ENCODE data around the gene CYP4F22. TPM values are rescaled to one million over a fixed set of nuclear protein-coding genes. Genes with fewer than 3 reads are reported as not detected.

CYP4F22 gene
- total RNA-seq, 1 donor = not detected

GRCh38 chr19:15498910-15499309 lies 9.4 kb upstream of the CYP4F22 start:
- no peaks in the 10 kb centered on the region for H3K36me3 ChIP-seq (ENCODE audit: insufficient read depth, low read length)
- H3K4me1 ChIP-seq (ENCODE audit: insufficient read depth, low read length) = no peaks in the 10 kb centered on the region
- no peak overlapping the region for H3K27ac ChIP-seq (ENCODE audit: low read depth, low read length)
- H3K4me3 ChIP-seq (ENCODE audit: insufficient read depth, low read length) = no peak overlapping the region
- no peaks in the 10 kb centered on the region for H3K27me3 ChIP-seq (ENCODE audit: insufficient read depth, low read length)
- no peak for TF ChIP-seq CTCF (IDR thresholded peaks at IDR 0.05; ENCODE audit: extremely low read depth, low read depth, low read length)
- H3K79me2 ChIP-seq (ENCODE audit: insufficient read depth, low read length) = no peaks in the 10 kb centered on the region
- DNase-seq (ENCODE audit: insufficient read length, low spot score, missing footprints) = no peak
- H4K20me1 ChIP-seq (ENCODE audit: insufficient read depth, low read length) = no peaks in the 10 kb centered on the region
- no peak overlapping the region for H2AFZ ChIP-seq (ENCODE audit: low read length)
- no peaks in the 10 kb centered on the region for H3K9me3 ChIP-seq (ENCODE audit: low read depth, low read length)
- H3K4me2 ChIP-seq (ENCODE audit: insufficient read depth, low read length) = no peak overlapping the region

GRCh38 chr19:15501596-15501995 lies 6.7 kb upstream of the CYP4F22 start:
- no peaks in the 10 kb centered on the region for H3K27me3 ChIP-seq (ENCODE audit: insufficient read depth, low read length)
- no peaks in the 10 kb centered on the region for H3K9me3 ChIP-seq (ENCODE audit: low read depth, low read length)
- no peak overlapping the region for H3K4me3 ChIP-seq (ENCODE audit: insufficient read depth, low read length)
- no peak overlapping the region for H3K27ac ChIP-seq (ENCODE audit: low read depth, low read length)
- H3K79me2 ChIP-seq (ENCODE audit: insufficient read depth, low read length) = no peaks in the 10 kb centered on the region
- DNase-seq (ENCODE audit: insufficient read length, low spot score, missing footprints) = no peak
- TF ChIP-seq CTCF (IDR thresholded peaks at IDR 0.05; ENCODE audit: extremely low read depth, low read depth, low read length) = no peak
- no peaks in the 10 kb centered on the region for H3K4me1 ChIP-seq (ENCODE audit: insufficient read depth, low read length)
- H3K4me2 ChIP-seq (ENCODE audit: insufficient read depth, low read length) = no peak overlapping the region
- no peaks in the 10 kb centered on the region for H4K20me1 ChIP-seq (ENCODE audit: insufficient read depth, low read length)
- H2AFZ ChIP-seq (ENCODE audit: low read length) = no peak overlapping the region
- H3K36me3 ChIP-seq (ENCODE audit: insufficient read depth, low read length) = no peaks in the 10 kb centered on the region

- H4K20me1 ChIP-seq (ENCODE audit: insufficient read depth, low read length) = no peaks in the 10 kb centered on the region
- H2AFZ ChIP-seq (ENCODE audit: low read length) = no peak overlapping the region
- TF ChIP-seq CTCF (IDR thresholded peaks at IDR 0.05; ENCODE audit: extremely low read depth, low read depth, low read length) = no peak
- no peaks in the 10 kb centered on the region for H3K4me1 ChIP-seq (ENCODE audit: insufficient read depth, low read length)
- no peaks in the 10 kb centered on the region for H3K79me2 ChIP-seq (ENCODE audit: insufficient read depth, low read length)
- no peak overlapping the region for H3K4me2 ChIP-seq (ENCODE audit: insufficient read depth, low read length)
- H3K36me3 ChIP-seq (ENCODE audit: insufficient read depth, low read length) = no peaks in the 10 kb centered on the region
- peaks cover 2% of the 10 kb centered on the region for H3K27me3 ChIP-seq (ENCODE audit: insufficient read depth, low read length)
- no peaks in the 10 kb centered on the region for H3K9me3 ChIP-seq (ENCODE audit: low read depth, low read length)
- H3K27ac ChIP-seq (ENCODE audit: low read depth, low read length) = no peak overlapping the region
- DNase-seq (ENCODE audit: insufficient read length, low spot score, missing footprints) = no peak
- H3K4me3 ChIP-seq (ENCODE audit: insufficient read depth, low read length) = no peak overlapping the region
Measured at GRCh38 chr19:15502264-15502663, 6.1 kb upstream of the CYP4F22 start.

- DNase-seq (ENCODE audit: insufficient read length, low spot score, missing footprints) = no peak
- H3K27me3 ChIP-seq (ENCODE audit: insufficient read depth, low read length) = peaks cover 11% of the 10 kb centered on the region
- H3K9me3 ChIP-seq (ENCODE audit: low read depth, low read length) = no peaks in the 10 kb centered on the region
- H3K4me3 ChIP-seq (ENCODE audit: insufficient read depth, low read length) = no peak overlapping the region
- H2AFZ ChIP-seq (ENCODE audit: low read length) = no peak overlapping the region
- H3K79me2 ChIP-seq (ENCODE audit: insufficient read depth, low read length) = no peaks in the 10 kb centered on the region
- H3K4me1 ChIP-seq (ENCODE audit: insufficient read depth, low read length) = no peaks in the 10 kb centered on the region
- H3K36me3 ChIP-seq (ENCODE audit: insufficient read depth, low read length) = no peaks in the 10 kb centered on the region
- H4K20me1 ChIP-seq (ENCODE audit: insufficient read depth, low read length) = no peaks in the 10 kb centered on the region
- H3K4me2 ChIP-seq (ENCODE audit: insufficient read depth, low read length) = no peak overlapping the region
- no peak overlapping the region for H3K27ac ChIP-seq (ENCODE audit: low read depth, low read length)
- TF ChIP-seq CTCF (IDR thresholded peaks at IDR 0.05; ENCODE audit: extremely low read depth, low read depth, low read length) = no peak
Measured at GRCh38 chr19:15506074-15506571, 2.2 kb upstream of the CYP4F22 start.

Measured in osteoblast (primary cell).